COLO668 (cell line): ENCODE data around the gene ERRFI1.

Experiments
- DNase-seq: peaks from one replicate; lab custom pipeline; 2025; ENCODE audit not compliant: unreplicated experiment; lab: John Stamatoyannopoulos, UW

The ERRFI1 gene

DNA sequence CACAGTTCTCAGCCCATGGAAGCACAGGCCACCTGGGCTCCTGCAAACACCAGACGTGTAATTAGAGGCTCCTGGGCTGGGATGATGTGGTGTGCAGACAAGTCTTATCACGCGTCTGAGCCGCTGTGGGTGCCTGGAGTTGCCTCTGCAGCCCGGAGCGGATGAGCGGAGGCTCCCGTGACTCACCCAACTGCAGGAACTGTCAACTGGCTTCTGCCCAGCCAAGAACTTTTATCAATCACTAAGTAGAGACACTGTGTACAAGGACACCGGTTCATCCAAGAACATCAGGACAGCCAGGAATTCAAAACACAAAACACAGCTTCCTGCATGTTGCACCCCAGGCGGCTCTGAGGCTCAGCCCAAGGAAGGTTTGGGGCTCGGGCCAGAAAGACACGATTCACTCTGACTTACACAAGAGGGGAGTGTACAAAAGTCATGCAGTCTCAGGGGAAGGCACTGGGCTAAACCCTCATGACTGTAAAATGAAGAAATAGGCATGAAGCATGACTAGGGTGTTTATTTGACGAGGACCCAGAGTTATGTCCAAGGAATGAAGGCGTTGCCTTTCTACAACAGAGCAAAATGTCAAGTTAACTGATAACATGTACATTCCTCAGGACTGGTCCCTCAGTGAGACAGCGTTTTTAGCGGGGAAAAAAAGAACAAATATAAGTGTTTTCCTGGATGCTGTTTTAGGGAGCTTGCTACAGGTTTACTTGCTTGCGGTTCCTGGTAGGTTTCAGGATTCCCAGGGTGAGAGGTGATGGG is 21.1 kb downstream of the ERRFI1 start:
- DNase-seq = peak; percentile 91

DNA sequence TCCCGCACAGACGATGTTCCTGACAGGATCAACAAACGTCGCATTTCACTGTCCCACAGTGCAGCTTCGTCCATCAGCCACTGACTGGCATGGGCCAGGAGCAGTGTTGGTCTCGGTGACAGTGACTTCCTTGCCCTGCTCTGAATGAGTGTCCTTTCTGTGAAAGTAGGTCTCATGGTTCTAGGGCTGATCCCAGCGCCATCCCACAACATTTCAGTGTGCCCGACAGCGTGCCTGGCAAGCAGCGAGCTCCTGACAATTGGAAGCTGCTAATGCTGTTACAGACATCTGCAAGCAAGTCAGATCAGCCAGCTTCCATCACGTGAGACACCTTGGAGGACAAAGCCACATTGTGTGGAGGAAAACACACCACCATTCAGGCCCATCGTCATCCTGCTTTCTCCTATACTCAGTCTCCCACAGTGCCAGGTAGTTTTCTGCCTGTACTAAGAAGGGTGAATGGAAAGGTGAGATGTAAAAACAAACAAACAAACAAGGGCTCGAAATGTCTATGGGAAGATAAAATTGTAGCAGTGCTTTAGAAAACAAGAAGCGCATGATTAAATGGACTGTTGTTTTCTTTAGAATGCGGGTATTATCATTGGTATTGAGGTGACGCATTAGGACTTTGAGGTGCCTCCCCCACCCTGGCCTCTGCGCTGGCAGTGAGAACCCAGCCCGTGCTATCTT is 21.9 kb downstream of the ERRFI1 start:
- no peak for DNase-seq

- no peak for DNase-seq
Measured at GRCh38 chr1:8003438-8004112, 22.5 kb downstream of the ERRFI1 start.

DNA sequence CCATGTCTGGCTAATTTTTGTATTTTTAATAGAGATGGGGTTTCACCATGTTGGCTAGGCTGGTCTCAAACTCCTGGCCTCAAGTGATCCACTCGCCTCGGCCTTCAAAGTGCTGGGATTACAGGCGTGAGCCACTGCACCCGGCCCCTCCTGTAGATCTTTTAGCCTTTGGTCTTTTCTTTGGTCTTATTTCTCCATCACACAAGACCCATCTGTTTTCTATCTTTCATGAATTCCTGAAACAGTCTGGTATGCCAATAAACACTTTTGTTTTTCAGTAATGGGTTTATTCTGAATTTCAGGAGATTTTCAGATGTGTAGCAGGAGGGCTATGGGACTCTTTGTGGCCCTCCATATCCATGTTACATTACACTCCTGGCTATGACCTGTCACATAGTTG is 23.2 kb downstream of the ERRFI1 start:
- no peak for DNase-seq

DNA sequence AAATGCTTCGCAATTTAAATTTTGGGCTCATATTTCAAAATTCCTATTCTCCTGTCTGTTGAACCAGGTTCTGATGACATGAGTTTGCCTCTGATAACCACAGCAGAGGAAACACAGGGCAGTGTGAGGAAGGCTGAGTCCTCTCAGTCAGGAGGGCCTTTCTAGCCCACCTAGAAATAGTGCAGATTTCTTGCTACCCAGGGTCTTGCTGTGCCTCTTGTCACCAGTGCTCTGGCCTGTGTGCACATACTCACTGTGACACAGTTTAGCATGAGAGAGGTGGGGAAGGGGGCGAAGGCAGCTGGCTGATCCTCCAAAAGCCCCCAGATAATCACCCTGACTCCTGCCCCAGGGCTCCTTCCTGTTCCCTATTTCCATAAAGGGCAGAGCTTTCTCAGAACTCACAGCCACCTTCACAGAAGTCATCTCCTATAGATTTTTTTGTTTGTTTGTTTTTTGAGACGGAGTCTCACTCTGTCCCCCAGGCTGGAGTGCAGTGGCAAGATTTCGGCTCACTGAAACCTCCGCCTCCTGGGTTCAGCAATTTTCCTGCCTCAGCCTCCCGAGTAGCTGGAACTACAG is 23.7 kb downstream of the ERRFI1 start:
- no peak for DNase-seq

- DNase-seq = no peak
Measured at GRCh38 chr1:7995437-7995836, 30.7 kb downstream of the ERRFI1 start.

GRCh38 chr1:7994827-7995226 is 31.3 kb downstream of the ERRFI1 start:
- DNase-seq = no peak

- no peak for DNase-seq
Measured at GRCh38 chr1:7993593-7994479, 32.3 kb downstream of the ERRFI1 start.

GRCh38 chr1:7992885-7993284 is 33.2 kb downstream of the ERRFI1 start:
- DNase-seq = no peak

DNA sequence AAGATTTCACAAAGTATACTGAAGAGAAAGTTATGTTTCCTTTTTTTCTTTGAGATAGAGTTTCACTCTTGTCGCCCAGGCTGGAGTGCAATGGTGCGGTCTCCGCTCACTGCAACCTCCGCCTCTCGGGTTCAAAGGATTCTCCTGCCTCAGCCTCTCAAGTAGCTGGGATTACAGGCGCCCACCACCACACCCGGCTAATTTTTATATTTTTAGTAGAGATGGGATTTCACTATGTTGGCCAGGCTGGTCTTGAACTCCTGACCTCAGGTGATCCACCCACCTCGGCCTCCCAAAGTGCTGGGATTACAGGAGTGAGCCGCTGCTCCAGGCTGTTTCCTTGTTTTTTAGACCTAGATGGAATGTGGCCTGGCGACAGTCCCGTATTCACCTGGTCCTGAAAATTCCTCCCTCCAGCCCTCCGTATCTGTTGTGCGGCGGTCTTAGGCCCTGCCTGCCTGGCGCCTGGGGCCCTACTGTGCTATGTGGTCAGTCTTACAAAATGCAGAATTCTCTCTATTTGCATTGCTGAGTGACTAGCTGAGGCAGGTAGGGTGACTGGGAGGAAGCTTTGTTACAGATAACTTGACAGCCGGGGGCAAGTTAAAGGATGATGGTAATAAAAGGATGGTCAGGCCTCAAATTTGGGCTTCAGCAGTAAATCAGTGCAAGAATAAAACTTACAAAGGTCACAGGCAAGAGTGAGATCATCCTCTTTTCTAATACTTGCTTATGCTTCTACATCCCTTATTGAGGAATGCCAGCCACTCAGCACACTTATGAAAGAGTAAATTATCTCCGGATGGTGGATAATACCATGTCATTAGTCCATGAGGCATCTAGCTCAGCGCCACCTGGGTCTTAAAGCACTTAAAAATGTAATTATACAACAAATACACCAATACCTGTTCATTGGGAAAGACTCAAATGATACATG is 34.3 kb downstream of the ERRFI1 start:
- no peak for DNase-seq

GRCh38 chr1:7989762-7990428 is 36.2 kb downstream of the ERRFI1 start:
- DNase-seq = no peak

- no peak for DNase-seq
Measured at GRCh38 chr1:7988576-7988975, 37.5 kb downstream of the ERRFI1 start.

GRCh38 chr1:7987528-7987927 is 38.6 kb downstream of the ERRFI1 start:
- DNase-seq = no peak

DNA sequence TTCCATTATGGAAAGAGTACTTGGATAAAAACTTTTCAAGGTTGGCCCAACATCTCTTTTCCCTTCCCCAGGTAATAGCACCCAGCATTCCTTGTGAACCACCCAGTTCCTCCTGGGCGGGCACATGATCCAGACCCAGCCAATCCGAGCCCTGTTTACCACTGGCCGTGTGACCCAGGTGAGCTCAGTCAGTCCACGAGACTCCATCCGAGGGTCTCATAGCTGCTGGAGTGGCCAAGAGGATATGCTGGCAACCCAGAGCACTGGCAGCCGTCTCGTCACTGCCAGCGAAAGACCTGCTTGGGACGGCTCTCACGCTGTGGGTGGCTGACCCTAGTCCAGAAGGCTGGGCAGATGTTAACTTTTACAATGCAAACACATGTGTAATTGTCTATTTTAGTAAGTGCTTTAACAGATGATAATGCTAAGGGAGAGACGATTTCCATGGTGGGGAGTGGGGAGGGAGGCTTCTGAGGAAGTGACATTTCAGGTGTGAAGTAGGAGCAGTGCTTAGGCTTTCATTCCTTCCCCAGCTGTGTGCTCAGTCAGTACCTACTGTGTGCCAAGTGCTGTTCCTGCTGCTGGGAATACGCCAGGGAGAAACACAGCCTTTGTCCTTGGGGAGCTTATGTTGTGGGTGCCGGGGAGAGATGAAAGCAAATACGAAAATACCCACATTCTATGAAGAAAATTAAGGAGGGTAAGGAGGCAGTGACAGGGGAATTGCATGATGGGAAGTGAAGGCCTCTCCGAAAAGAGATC is 40.1 kb downstream of the ERRFI1 start:
- no peak for DNase-seq

GRCh38 chr1:7984811-7985210 is 41.3 kb downstream of the ERRFI1 start:
- no peak for DNase-seq

- DNase-seq = no peak
Measured at GRCh38 chr1:7983086-7983778, 42.9 kb downstream of the ERRFI1 start.

- no peak for DNase-seq
Measured at GRCh38 chr1:7980984-7981383, 45.1 kb downstream of the ERRFI1 start.
